ENCODE results near the gene DDX25. TPM values are rescaled to one million over a fixed set of nuclear protein-coding genes. Genes with fewer than 3 reads are reported as not detected.
"Not testable (repeated sequence)": the region's sequence is repeated elsewhere in the genome, so short reads cannot be mapped to it uniquely, and the experiment has no call there.

DDX25 gene
- total RNA-seq, 1 donor from 2014 or later: 2.3 TPM

DNA sequence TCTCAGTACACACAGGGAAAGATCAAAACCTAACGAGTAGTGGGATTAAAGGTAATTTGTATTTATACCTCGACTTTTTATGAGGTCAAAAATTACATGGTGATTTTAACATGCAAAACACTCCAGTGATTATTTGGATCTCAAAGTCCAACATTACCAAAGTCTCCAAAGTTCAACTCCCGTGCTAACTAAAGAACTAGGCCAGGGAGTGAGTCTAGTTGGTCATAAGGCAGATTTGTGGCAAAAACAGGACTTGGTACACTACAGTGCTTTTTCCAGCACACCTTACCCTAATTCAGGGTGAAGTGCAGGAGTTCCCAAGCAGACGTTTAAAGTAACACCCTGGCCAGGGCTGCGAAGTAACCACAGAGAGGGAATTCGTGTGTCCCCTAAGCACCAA lies 2.4 kb upstream of the DDX25 start:
- H3K36me3 Mint-ChIP-seq (ENCODE audit: low read depth): peaks cover 8% of the 10 kb centered on the region
- H3K27ac Mint-ChIP-seq (ENCODE audit: unreplicated experiment): no peak overlapping the region

DNA sequence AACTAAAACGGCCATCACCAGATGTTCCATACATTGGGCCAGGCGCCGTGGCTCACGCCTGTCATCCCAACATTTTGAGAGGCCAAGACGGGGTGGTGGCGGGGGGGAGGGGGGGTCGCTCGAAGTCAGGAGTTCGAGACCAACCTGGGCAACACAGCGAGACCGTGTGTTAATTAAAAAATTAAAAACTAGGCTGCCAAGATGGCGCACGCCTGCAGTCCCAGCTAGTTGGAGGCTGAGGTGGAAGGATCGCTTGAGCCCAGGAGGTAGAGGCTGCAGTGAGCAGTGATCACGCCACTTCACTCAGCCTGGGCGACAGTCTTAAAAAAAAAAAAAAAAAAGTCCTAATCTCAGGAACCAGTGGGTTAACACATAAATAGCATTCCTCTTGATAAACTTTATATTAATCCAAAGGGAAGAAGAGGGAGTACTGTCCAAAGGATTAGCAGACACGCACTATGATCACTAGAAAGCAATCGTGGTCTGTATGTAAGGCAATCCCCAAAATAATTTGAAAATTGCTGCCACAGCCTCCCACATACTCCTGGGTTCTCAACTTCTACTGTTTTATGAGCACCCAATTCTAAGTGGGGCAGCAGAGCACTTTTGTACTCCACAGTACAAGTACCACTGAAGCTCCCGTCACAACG lies 1.9 kb upstream of the DDX25 start:
- DNase-seq (ENCODE audit: low read depth, low spot score): no peak
- Mint-ChIP-seq H3K4me1 (peaks cover 21% of the 10 kb centered on the region), H3K27ac (ENCODE audit: unreplicated experiment) (peak overlapping the region; percentile 86), H3K36me3 (ENCODE audit: low read depth) (peaks cover 8% of the 10 kb centered on the region), H3K27me3 (ENCODE audit: low read depth) (peaks cover 26% of the 10 kb centered on the region), H3K4me3 (peak overlapping the region; percentile 98), H3K9me3 (peaks cover 5% of the 10 kb centered on the region)
- TF ChIP-seq, protein P1, sequence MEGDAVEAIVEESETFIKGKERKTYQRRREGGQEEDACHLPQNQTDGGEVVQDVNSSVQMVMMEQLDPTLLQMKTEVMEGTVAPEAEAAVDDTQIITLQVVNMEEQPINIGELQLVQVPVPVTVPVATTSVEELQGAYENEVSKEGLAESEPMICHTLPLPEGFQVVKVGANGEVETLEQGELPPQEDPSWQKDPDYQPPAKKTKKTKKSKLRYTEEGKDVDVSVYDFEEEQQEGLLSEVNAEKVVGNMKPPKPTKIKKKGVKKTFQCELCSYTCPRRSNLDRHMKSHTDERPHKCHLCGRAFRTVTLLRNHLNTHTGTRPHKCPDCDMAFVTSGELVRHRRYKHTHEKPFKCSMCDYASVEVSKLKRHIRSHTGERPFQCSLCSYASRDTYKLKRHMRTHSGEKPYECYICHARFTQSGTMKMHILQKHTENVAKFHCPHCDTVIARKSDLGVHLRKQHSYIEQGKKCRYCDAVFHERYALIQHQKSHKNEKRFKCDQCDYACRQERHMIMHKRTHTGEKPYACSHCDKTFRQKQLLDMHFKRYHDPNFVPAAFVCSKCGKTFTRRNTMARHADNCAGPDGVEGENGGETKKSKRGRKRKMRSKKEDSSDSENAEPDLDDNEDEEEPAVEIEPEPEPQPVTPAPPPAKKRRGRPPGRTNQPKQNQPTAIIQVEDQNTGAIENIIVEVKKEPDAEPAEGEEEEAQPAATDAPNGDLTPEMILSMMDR (conservative IDR thresholded peaks at IDR 0.05): no peak

More for the DNA sequence above, 2.4 kb upstream of the DDX25 start:
- TF ChIP-seq, protein P1 (conservative IDR thresholded peaks at IDR 0.05): no peak
- Mint-ChIP-seq H3K4me3 (peak overlapping the region; percentile 87), H3K9me3 (peaks cover 5% of the 10 kb centered on the region), H3K27me3 (ENCODE audit: low read depth) (peaks cover 24% of the 10 kb centered on the region), H3K4me1 (peaks cover 21% of the 10 kb centered on the region)
- no peak for DNase-seq (ENCODE audit: low read depth, low spot score)

DNA sequence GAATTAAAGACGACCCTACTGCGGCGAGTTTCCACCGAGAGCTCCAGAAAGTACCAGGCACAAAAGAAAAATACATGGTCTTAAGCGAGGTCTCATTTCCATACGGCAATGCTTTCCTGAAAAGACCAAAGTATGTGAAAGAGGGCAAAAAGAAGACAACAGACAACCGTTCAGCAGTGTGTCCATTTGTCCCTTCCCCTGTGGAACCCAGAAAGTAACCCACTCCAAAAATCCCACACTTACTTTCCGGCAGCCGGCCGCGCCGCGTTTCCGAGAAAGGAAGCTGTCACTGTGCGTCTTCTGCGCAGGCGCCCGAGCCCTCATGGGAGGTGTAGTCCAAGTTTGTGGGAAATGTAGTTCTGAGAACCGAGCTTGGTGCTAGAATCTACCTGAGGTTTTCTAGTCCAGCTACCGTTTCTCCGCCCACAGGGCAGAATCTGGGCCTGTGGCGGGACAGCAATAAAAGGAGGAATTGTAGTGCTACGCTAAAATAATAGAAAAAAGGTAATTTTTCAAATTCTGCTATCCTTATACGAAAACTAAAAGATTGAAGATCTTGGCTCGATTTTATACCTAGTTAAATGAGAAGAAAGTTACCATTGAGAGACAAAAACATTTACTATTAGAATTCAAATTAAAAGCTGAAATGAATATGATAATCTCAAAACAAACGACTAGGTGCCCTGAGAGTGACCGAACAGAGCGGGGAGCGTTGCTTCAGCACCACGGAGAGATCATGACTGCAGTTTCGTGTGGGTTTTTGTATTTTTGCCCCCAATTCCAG lies 1.2 kb upstream of the DDX25 start, which contains the start of gene PUS3:
TSS of gene PUS3 (minus strand) at position 280 of the 784 bp plus-strand sequence. CDS start 6,922 bp downstream, outside the sequence.
- Mint-ChIP-seq H3K36me3 (ENCODE audit: low read depth) (peaks cover 8% of the 10 kb centered on the region), H3K4me1 (peaks cover 21% of the 10 kb centered on the region), H3K4me3 (peak within 1 kb of the TSS; percentile 98), H3K9me3 (peaks cover 5% of the 10 kb centered on the region), H3K27me3 (ENCODE audit: low read depth) (peaks cover 33% of the 10 kb centered on the region), H3K27ac (ENCODE audit: unreplicated experiment) (peak within 1 kb of the TSS; percentile 86)
- TF ChIP-seq, protein P1 (conservative IDR thresholded peaks at IDR 0.05): no peak
- DNase-seq (ENCODE audit: low read depth, low spot score): peak; percentile 80

DNA sequence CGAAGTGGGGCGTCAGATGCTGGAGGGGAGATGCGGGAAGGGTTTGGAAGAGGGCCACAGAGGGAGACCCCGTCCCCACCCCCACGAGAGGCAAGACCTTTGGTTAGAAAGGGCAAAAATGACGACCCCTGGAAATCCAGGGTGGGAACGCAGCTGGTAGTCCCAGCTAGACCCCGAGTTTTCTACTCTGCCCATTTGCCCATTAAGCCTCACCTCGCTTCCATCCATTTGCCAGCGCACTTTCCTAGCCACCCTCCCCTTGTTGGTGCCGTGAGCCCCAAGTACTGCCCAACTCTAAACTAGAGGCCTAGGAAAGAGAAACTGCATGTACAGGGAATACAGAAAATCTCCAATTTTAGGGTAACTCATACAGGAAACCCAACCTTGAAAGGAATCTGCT lies 370 bp downstream of the DDX25 start:
- TF ChIP-seq, protein P1 (conservative IDR thresholded peaks at IDR 0.05): no peak
- DNase-seq (ENCODE audit: low read depth, low spot score): no peak
- peaks cover 21% of the 10 kb centered on the region for H3K4me1 Mint-ChIP-seq
- H3K27me3 Mint-ChIP-seq (ENCODE audit: low read depth): peaks cover 43% of the 10 kb centered on the region
- peaks cover 7% of the 10 kb centered on the region for H3K36me3 Mint-ChIP-seq (ENCODE audit: low read depth)
- no peak overlapping the region for H3K27ac Mint-ChIP-seq (ENCODE audit: unreplicated experiment)
- H3K9me3 Mint-ChIP-seq: peaks cover 5% of the 10 kb centered on the region
- H3K4me3 Mint-ChIP-seq: peak overlapping the region; percentile 56

DNA sequence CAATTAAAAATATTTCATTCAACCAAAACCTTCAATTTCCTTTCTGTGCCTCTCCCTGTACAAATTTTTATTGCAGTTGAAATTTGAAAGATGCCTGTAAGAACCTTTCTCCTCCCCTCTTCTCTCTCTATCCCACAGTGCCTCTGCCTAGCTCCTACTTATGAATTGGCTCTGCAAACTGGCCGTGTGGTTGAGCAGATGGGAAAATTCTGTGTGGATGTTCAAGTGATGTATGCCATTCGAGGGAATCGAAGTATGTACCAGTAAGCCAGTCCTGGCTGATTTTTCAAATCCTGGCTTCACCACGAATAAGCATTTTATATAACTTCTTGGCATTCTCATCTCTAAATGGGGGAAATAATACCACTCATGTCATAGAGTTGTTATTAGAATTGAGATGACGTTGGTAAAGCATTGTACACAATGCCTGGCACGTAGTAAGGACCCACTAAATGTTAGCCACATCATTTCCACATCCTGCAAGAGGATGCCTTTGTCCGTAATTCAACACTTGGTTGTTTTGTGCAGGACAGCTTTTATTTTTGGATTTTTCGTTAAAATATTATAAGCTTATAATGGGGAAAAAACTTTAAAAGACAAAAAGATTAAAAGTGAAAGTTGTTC lies 6.0 kb downstream of the DDX25 start:
- DNase-seq (ENCODE audit: low read depth, low spot score): no peak
- no peak overlapping the region for H3K27ac Mint-ChIP-seq (ENCODE audit: unreplicated experiment)
- no peak overlapping the region for H3K4me3 Mint-ChIP-seq
- H3K27me3 Mint-ChIP-seq (ENCODE audit: low read depth): peaks cover 34% of the 10 kb centered on the region
- H3K9me3 Mint-ChIP-seq: peaks cover 4% of the 10 kb centered on the region
- H3K4me1 Mint-ChIP-seq: peaks cover 7% of the 10 kb centered on the region
- H3K36me3 Mint-ChIP-seq (ENCODE audit: low read depth): peaks cover 4% of the 10 kb centered on the region
- TF ChIP-seq, protein P1 (conservative IDR thresholded peaks at IDR 0.05): no peak

DNA sequence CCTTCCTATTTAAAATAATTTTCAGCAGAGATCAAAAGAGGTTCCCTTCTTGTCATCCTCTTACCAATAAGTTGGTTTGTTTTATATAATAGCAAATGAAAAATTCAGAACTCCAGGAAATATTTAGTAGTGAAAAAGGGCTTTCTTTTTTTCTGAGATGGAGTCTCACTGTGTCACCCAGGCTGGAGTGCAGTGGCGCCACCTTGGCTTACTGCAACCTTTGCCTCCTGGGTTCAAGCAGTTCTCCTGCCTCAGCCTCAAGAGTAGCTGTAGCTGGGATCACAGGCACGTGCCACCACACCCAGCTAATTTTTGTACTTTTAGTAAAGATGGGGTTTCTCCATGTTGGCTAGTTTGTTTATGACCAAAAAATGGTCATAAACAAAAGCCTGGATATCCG lies 10.3 kb downstream of the DDX25 start:
- H3K36me3 Mint-ChIP-seq (ENCODE audit: low read depth): not testable (repeated sequence)

More for the DNA sequence above, 10.3 kb downstream of the DDX25 start:
- H3K27me3 Mint-ChIP-seq (ENCODE audit: low read depth): peaks cover 38% of the 10 kb centered on the region
- H3K4me1 Mint-ChIP-seq; DNase-seq (ENCODE audit: low read depth, low spot score); H3K9me3 Mint-ChIP-seq; H3K27ac Mint-ChIP-seq (ENCODE audit: unreplicated experiment); H3K4me3 Mint-ChIP-seq: not testable (repeated sequence)

Measured in neural crest cell (in vitro differentiated cells).